HepG2 (cell line): ENCODE data around the gene NAT9. TPM values are rescaled to one million over a fixed set of nuclear protein-coding genes. Genes with fewer than 3 reads are reported as not detected.

ENCODE experiments used
- BATF2 ChIP-seq: sonication (generic); formaldehyde crosslinking; IDR thresholded peaks from 2 replicates; pipeline ENCODE4 v1.8.0; 2022; ENCODE audit warnings: mild to moderate bottlenecking, missing genetic modification reagents, moderate library complexity
- CSRNP2 ChIP-seq: sonication (generic); formaldehyde crosslinking; conservative IDR thresholded peaks from 2 replicates; pipeline ENCODE4 v1.8.0; 2022; ENCODE audit warnings: low read depth, missing genetic modification reagents
- HNRNPK ChIP-seq: fragments of 200-400 bp; formaldehyde crosslinking; IDR thresholded peaks from 2 replicates; pipeline ENCODE4 v1.6.1; 2018; ENCODE audit warnings: low read length, low read depth, moderate library complexity, mild to moderate bottlenecking; ENCODE audit not compliant: poor library complexity, severe bottlenecking
- JUND ChIP-seq: sonication (generic); formaldehyde crosslinking; IDR thresholded peaks from 2 replicates; pipeline ENCODE4 v1.8.0; 2022; ENCODE audit warnings: mild to moderate bottlenecking, missing genetic modification reagents
- KDM4B ChIP-seq: sonication (generic); formaldehyde crosslinking; IDR thresholded peaks from 2 replicates; pipeline ENCODE4 v1.4.0; 2020; ENCODE audit warnings: missing genetic modification reagents
- MATR3 ChIP-seq: sonication (generic); formaldehyde crosslinking; IDR thresholded peaks from 2 replicates; pipeline ENCODE4 v1.4.0; 2020; ENCODE audit warnings: missing genetic modification reagents
- NR1H2 ChIP-seq: sonication (generic); formaldehyde crosslinking; IDR thresholded peaks from 2 replicates; pipeline ENCODE4 v1.8.1; 2022; ENCODE audit warnings: low read depth, missing genetic modification reagents, borderline replicate concordance
- PBX2 ChIP-seq: IDR thresholded peaks from 2 replicates; pipeline ENCODE4 v1.6.1; 2016; ENCODE audit warnings: control low read depth
- TFAP4 ChIP-seq: sonication (generic); IDR thresholded peaks from 2 replicates; pipeline ENCODE4 v1.6.1; 2016; ENCODE audit warnings: low read depth, borderline replicate concordance
- ZBTB25 ChIP-seq: IDR thresholded peaks from 2 replicates; pipeline ENCODE4 v1.6.1; 2018; ENCODE audit warnings: missing genetic modification reagents
- ZBTB26 ChIP-seq: IDR thresholded peaks from 2 replicates; pipeline ENCODE4 v1.6.1; 2016; ENCODE audit warnings: missing compliant biosample characterization, missing genetic modification reagents, borderline replicate concordance
- ZNF430 ChIP-seq: sonication (generic); formaldehyde crosslinking; IDR thresholded peaks from 2 replicates; pipeline ENCODE4 v1.9.0; 2021; ENCODE audit warnings: mild to moderate bottlenecking, missing genetic modification reagents
- ZNF646 ChIP-seq: sonication (generic); formaldehyde crosslinking; IDR thresholded peaks from 2 replicates; pipeline ENCODE4 v1.9.0; 2021; ENCODE audit warnings: mild to moderate bottlenecking, missing genetic modification reagents
- polyA plus RNA-seq, 8 experiments: library from polyadenylated mRNA; depleted of rRNA in 3 of 8; stranded (reverse) in 7 of 8; unstranded in 1 of 8; fragments of >200 nt; fragmentation: Illumina TruSeq in 4 of 8; extraction: Trizol in 4 of 8; gene quantifications; 2 replicates each; pipeline versions ENCODE4 v1.2.1 to v1.2.3, GENCODE V29; 2011 to 2016; ENCODE audit warnings: low read depth in 4 of 8, missing spikeins in 1 of 8, mixed read lengths in 1 of 8; ENCODE audit not compliant: insufficient read depth in 1 of 8
- total RNA-seq, 5 experiments: library from RNA; depleted of rRNA; stranded (reverse); fragments of >200 nt; fragmentation: Illumina TruSeq; extraction: Trizol; gene quantifications; 2 replicates each; pipeline ENCODE4 v1.2.3, GENCODE V29; 2016; ENCODE audit warnings: low read depth in 1 of 5

The NAT9 gene
- total and polyA plus RNA-seq, 2 of the 13 experiments (the other 11 are each of a cell fraction or from before 2014, with no cell fraction given): 39.7 to 44.2 TPM

GRCh38 chr17:74797824-74798223 is 21.7 kb upstream of the NAT9 start (continued):
- no peak for TF ChIP-seq ZBTB26
- no peak for TF ChIP-seq ZNF430
- no peak for TF ChIP-seq CSRNP2
- TF ChIP-seq TFAP4: no peak
- no peak for TF ChIP-seq HNRNPK
- no peak for TF ChIP-seq PBX2 (CRISPR knock-in tag)
- TF ChIP-seq ZNF646 (CRISPR knock-in tag): no peak
- no peak for TF ChIP-seq KDM4B (CRISPR knock-in tag)
- no peak for TF ChIP-seq MATR3 (CRISPR knock-in tag)
- no peak for TF ChIP-seq JUND
- TF ChIP-seq ZBTB25: no peak
- no peak for TF ChIP-seq NR1H2 (CRISPR knock-in tag)
- no peak for TF ChIP-seq BATF2 (CRISPR knock-in tag)
